Stimulated activated CD8-positive, alpha-beta memory T cell treated with anti-CD3 and anti-CD28 coated beads, Interleukin-15, amount 100 ng/mL, for 24 hours (primary cell): Measurements from ENCODE around the gene COA7.

Experiments used
- DNase-seq: peaks from one replicate; pipeline ENCODE4 v3.0.0-alpha.2; 2020; ENCODE audit warnings: low read depth

Gene COA7

DNA sequence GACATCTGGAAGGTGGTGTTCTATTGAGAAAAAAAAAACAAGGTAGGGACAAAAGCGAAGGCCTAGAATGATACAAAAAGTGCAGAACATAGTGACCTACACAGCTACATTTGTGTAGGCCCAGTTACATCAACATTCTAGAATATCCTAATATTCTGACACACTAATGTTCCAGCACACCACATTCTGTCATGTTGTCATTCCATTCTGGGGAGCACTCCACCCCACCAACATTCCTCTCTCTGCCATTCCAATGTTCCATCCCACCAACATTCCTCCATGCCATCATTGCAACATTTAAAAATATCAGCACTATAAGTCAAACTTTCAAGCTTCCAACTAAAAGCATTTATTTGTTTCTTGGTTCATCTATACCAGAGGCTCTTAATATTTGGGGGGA lies 28.5 kb downstream of the COA7 start:
- DNase-seq: no peak

DNA sequence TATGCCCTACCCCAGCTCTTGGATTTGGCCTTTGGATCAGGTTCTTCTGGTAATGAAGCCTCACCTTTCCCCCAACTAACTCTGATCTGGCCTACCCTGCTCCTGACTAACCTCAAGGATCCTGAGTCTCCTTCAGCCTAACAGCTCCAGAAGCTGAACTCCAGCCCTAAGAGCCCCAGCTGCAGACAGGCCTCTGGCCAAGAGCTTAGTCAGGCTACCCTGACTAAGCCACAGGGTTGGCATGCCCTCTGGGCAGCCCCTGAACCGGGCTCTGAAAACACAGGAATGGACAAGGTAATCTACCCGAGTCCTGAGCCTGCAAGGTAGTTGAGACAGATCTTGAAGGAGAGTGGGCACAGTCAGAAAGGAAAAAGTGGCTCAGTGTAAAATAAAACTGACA lies 29.4 kb downstream of the COA7 start:
- DNase-seq: no peak

DNA sequence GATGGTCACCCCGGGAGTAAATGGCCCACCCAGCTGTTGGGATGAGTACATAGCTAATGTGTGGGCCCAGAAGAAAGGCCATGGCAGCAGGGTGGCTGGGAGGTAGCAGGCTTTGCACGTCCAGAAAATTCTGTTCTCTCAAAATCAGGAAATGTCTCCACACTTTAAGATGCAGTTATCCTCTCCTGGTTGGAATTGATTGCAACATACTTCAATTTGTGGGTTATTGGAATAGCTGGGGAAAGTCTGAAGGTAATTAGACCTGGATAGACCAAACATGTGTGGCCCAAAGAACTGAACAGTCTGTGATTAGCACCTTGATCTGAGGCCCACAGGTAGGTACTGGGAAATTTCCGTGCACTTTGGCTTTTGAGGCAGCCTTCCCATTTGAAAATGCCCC lies 30.2 kb downstream of the COA7 start:
- DNase-seq: no peak

DNA sequence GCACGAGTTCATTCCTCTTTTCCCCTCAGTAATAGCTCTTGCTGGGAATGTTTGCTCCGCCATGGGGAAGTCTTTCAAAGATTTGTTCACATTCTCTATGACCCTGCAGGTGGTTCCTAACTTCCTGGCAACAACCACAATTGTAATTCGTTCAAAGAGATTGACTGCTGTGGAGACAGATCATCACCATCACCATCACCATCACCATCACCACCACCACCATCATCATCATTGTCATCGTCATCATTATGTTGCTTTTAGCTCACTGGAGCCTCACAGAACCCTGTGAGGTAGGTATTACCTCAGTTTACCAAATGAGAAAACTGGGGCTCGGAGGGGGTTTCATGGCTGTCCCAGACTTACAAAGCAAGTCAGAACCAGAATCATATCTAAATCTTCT lies 30.9 kb downstream of the COA7 start:
- DNase-seq: no peak

DNA sequence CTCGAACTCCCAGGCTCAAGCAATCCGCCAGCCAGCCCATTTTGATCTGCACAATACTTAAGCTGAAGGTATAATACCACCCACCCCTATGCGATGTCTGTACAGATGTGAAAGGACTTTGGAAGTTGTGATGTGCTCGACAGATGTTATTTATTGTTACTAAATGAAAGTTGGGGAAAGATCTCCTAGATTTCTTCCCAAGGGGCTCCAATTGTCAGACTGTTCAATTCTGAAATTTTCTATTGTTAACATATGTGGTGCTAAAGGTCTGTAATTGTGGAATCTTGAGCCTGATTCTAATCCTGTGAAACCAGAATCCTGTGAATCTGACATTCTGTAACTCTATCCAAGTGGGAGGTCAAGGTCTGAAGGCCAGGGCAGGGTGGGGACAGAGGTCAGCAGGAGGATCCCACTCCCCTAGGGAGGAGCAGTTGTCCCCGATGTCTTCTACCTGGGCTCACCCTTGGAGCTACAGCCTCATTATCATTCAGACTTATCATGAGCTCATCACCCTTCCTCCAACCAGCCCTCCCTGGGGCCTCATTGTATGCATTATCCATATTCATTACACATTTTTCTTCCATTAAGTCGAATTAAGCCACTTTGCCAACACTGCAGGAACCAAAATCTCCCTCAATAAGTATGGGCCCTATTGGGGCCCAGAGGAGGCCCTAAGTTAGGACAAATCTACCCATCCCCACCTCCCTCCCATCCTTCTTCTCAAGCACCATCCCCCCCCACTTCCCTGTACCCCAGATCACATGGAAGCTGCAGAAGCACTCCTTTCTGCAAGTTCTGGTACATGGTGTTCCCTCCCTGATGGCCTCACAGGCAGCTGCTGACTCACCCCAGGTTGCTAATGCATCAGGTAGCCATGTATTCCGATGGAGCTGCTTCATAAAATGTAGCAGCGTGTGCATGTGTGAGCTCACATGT lies 32.9 kb downstream of the COA7 start:
- no peak for DNase-seq

DNA sequence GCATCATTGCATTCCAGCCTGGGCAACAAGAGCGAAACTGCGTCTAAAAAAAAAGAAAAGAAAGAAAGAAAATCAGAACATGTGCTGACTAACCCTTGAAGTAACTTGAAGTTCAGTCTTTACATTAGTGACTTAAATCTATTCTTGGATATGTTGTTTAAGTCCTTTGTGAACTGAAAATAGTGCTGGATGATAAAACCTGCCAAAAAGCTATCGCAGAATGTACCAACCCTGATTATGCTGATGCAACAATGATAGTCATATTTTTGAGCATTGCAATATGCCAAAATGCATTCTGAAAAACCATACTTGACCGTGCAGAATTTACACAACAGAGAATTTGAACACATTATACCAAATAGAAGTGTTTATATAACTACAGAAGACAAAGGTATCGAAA lies 34.4 kb downstream of the COA7 start:
- no peak for DNase-seq

DNA sequence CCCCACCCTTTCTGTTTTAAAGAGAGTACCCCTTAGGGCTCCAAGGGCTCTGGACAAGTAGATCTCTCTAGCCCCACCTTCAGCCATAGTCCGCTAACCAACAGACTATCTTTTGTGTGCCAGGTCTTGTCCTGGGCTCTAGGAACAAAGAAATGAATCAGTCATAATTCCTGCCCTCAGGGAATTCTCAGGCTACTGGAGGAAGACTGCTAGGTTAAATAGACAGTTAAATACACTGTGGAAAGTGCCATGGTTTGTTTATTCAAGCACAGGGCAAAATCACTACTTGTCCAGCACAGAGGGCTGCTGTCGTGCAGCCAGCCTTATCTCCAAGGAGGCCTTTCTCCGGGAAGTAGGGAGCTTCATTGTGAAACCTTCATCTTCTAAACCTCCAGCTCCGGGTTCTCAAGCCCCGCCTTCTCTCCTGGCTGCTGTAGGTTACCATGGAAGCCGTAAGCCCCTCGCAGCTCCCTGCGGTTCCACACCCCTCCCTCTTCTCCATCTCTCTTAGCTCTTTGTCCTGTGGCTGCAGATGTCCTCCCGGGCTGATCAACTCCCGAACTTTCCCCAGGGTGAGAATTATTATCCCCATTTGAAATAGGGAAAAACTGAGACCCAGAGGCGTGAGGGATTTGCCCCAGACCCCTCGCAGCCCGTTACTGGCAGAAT lies 35.4 kb downstream of the COA7 start:
- no peak for DNase-seq

DNA sequence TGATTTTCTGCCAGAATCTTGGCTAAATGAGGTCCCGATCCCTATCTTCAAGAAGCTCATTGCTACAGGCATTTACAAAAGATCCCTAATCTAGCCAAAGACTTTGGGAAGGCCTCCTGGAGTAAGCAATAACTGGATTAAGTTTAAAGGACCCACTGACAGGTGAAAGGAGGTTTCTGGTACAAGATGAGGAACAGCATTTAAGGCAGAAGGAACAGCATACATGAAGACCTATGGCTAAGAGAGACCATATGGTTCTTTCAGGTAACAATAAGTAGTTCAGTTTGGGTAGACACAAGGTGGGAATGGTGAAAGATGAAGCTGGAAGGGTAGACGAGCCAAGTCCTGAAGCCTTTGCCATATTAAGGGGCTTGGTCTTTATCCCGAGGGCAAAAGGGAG lies 37.3 kb downstream of the COA7 start:
- no peak for DNase-seq

DNA sequence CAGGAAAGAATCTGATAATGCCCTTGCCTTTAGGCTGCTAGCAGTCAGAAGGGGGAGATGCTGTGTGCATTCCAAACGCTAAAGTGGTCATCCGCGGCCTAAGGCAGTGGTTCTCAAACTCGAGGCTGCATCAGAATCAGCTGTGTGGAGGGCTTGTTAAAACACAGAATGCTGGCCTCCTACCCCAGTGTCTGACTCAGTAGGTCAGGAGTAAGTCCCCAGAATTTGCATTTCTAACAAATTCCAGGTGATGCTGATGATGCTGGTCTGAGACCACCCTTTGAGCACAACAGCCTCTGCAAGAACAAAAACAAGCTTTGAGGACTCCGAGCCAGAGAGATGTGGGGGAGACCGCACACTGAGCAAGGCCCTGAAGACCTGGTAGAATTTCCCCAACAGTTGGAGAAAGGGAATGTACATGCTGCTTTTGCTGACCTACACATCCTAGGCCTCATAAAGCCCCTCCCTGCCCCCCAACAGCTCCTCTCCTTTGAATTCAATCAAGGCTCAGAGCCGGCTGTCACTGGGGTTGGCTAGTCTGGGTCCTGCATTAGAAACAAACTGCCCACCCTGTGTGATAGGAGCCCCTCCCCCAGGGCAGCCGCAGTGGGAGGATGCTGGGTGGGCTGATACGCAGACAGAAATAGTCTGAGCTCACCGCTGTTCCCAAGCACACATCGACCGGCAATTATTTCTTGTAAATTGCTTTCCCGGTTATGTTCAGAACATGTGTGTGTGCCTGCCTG lies 38.1 kb downstream of the COA7 start:
- no peak for DNase-seq

DNA sequence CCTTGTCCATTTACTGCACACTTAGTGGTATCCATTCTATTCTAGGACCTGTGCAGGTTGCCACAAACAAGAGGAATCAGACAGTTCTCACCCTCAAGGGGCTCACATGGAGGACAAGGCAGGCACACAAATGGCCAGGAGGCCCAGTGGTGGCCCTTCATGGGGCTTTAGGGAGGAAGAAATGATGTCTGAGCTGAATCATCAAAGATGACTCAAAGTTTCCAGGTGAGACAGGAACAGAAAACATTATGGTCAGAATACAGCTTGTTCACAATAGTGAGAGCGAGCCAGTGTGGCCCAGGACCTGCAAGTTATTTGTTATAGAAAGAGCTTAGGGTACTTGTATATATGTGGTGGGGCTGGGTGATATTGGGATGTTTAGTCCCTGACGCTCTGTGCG lies 38.8 kb downstream of the COA7 start:
- DNase-seq: no peak

DNA sequence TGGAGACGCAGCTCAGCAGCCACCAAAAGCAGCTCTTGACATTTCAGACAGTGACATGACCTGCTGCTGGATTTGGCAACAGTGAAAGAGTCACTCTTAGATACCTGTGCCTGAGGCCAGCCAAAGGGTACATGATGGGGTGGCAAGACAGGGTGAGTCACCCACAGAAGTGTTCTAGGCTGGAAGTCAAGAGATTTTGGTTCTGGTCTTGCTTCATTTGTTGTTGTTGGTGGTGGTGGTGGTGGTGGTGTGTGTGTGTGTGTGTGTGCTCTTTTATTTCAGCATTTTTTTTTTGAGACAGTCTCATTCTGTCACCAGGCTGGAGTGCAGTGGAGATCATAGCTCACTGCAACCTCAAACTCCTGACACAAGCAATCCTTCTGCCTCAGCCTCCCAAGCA lies 39.4 kb downstream of the COA7 start:
- DNase-seq: no peak

DNA sequence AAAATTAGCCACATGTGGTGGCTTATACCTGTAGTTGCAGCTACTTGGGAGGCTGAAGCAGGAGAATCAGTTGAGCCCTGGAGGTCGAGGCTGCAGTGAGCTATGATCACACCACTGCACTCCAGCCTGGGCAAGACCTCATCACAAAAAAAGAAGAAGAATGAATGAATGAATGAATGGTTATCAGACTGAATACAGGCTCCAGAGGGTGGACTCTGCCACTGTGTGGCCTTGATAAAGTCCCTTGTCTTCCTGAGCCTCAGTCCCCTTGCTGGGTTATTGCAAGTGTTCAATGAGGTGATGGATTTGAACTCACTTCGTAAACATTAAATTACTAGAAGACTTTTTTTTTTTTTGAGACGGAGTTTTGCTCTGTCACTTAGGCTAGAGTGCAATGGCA lies 40.4 kb downstream of the COA7 start:
- DNase-seq: no peak

DNA sequence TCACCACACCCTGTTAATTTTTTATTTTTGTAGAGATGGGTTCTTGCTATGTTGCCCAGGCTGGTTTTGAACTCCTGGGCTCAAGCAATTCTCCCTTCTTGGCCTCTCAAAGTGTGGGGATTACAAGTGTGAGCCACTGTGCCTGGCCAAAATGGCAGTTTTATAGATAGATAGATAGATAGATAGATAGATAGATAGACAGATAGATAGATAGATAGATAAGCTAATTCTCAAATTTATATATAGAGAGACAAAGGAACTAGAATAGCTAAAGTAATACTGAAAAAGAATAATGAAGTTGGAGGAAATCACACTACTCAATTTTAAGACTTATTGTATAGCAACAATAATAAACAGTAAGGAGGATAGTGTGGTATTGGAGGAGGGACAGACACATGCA lies 44.1 kb downstream of the COA7 start:
- no peak for DNase-seq

DNA sequence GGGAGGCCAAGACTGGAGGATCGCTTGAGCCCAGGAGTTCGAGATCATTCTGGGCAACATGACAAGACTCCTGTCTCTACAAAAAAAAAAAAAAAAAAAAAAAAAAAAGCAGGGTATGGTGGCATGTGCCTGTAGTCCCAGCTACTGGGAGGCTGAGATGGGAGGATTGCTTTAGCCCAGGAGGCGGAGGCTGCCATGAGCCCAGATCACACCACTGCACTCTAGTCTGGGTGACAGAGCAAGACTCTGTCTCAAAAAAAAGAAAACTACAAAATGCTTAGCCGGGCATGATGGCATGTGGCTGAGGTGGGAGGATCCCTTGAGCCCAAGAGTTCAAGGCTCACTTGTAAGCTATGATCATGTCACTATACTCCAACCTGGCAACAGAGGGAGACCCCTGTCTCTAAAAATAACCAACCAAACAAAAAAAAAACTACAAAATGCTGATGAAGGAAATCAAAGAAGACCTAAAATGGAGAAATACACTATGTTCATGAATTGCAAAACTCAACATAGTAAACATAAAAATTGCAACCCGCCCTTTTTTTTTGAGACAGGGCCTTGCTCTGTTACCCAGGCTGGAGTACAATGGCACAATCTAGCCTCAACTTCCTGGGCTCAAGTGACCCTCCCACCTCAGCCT lies 44.8 kb downstream of the COA7 start:
- no peak for DNase-seq

DNA sequence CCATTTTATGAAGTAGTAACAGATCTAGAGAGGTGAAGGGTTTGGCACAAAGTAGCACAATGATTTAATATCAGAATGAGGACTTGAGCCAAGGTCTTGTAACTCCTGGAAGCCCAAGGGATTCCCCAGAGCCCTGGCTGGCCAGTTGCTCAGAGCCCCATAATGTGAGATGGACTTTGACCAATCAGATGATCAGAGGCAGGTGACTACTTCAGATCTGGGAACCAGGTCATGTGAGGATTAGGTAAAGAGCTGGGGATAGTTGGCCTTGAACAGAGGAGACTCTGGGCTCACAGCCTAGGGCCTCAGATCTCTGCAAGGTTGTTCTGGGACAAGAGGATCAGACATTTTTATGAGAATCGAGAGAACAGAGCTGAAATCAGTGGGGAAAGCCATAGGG lies 46.2 kb downstream of the COA7 start:
- no peak for DNase-seq

DNA sequence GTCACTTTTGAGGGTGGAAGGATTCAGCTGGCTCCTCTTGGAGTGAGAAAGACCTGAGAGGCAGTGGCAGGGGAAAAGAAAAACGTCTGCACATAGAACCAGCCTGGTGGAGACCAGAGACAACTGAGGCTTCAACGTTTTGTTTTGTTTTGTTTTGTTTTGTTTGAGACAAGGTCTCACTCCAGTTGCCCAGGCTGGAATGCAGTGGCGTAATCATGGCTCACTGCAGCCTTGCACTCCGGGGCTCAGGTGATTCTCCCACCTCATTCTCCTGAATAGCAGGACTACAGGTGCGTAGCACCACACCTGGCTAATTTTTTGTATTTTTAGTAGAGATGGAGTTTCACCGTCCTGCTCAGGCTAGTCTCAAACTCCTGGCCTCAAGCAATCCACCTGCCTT lies 52.9 kb downstream of the COA7 start:
- no peak for DNase-seq

DNA sequence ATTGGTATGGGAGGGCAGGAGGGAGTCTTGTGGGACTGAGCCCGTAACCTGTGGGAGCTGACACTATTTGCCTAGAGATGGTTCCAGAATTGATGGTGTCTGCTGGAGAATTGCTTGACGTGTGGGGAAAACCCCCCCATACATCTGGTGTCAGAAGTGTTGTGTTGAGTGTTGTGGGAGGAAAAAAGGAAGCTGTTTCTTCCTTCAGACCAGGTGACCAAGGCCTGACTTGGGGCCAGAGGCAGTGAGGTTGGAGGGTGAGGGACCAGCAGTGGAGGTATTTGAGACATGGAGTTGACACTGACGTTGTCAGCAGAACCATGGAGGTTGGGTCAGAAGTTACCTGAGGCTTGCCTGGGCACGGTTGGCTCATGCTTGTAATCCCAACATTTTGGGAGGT lies 56.8 kb downstream of the COA7 start:
- no peak for DNase-seq

DNA sequence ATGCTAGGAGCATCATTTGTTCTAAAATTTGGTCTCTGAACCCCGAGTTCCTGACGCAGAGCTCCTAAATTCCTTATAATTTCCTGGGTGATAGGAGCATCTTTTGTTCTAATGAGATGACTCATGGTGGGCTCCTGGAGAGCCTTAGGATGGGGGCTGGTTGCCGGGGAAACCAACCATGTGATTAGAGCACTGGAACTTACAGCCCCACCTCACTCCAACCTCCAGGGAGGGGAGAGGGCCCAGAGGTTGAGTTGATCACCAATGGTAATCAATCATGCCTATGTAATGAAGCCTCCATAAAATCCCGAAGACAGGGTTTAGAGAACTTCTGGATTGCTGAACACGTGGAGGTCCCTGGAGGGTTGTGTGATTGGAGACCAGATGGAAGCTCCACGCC lies 57.5 kb downstream of the COA7 start:
- DNase-seq: no peak

DNA sequence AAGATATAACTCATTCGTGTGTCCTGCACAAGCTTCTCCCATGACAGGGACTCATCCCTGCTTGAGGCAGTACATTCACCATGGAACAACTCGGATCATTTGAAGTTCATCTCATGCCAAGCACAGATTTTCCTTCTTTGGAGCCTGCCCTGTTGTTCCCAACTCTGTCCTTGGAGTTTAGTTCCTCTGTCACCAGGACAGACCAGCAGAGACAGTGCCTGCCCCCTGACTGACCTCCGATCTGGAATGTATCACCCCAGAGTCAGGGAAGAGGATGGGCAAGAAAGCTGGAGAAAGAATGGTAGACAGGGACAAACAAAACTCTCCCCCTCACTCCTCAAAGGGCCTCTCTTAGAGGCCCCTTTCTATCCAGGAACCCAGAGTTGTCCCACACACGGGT lies 60.2 kb downstream of the COA7 start:
- no peak for DNase-seq

DNA sequence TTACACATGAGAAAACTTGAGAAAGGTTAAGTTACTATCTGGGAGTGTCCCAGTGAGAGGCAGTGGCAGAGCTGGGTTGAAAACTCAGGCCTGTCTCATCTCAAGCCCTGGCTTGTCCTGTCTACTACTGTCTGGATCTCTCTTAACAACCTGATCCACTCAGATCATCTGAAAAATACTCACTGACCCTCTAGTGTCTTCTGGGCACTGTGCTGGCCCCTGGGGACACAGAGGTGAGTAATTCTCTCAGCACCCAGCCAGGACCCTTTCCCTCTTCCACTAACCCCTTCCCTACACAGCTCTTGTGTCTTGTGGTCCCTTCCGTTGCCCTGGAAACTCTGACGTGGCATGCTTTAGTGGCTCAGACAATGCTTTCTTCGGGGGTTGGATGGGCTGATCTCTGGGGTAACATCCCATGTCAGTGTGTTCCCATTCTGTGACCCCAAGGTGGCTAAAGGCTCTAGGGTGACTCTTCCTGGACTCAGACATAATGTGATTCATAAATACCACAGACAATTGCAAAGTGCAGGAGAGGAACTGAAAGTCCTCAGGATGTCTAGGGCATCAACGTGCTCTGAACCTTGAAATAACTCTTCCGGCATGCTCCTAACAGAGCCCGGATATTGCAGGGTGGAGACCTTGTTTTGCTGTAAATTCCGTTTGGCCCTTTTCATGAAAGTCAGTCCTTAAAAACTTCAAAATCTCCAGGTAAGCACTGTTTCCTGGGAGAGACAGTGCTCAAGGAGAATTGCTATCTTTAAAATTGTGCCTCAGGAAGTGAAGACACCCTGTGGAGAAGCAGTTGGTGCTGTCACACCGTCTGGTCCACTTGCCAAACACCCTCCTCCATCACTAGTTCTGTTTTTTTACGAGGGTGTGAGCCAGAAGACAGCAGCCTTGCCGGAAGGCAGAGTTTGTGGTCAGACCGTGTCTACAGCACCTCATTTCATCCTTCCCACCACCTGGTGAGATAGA lies 61.1 kb downstream of the COA7 start:
- DNase-seq: no peak
